Activated CD4-positive, alpha-beta T cell treated with anti-CD3 and anti-CD28 coated beads, Interleukin-2, Interleukin-6, amounts not matched to agents 100 ng/mL and 50 ng/mL, durations not matched to agents 16 hours and 8 hours (primary cell): ENCODE data around the gene MRPL49.

Source experiments
- DNase-seq: peaks from one replicate; pipeline ENCODE4 v3.0.0-alpha.2; 2020

MRPL49 gene

DNA sequence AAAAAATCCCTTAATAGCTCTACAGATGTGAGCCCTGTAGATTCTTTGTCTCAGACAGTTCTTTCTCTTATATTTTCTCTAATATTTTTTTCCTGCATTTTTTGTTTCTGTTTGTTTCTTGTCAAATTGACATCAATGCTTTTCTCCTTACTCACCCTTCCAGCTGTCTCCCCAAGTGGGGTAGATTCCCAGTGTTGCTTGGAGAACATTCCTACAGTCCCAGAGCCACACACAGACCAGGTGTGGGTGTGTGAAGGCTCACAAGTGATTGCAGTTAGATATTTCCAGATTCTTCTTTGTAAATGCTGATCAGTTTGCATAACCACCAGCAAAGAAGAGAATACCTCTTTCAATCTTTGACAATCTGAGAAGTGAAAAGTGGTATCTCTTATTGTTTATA lies 18.6 kb upstream of the MRPL49 start:
- no peak for DNase-seq

DNA sequence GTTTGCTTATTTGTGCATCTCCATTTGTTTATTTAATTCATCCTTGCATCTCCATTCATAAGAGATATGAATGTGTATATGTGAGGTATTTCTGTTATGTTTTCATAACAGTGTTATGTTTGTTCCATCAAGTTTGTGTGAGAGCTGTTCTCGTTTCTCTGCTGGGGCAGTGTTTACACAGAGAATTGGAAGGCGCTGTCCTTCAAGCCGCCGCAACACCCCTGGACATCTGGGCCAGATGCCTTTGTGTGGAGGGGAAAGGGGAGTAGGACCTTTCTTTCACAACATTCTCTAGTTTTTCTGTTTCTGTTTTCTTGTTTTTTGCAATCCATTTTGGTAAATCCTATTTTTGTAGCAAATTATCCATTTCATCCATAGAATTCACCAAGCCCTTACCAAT lies 17.5 kb upstream of the MRPL49 start:
- DNase-seq, result no peak

DNA sequence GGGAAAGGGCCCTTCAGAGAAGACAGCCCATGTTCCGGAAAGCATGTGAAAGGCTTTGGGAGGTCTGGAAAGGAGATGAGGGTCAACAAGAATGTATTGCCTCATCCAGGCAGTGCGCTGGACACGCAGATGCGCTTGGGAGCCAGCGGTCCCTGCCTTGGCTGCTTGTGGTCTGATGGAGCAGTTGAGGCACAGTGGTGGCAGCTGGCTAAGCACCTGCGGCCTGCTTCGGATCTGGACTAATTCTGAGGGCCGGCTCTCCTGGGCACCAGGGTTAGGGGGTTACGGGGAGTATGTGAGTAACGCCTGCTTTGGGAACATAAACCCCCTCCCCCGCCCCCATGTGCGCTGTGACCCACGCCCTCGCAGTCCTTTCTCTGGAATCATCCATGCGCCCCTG lies 15.0 kb upstream of the MRPL49 start:
- no peak for DNase-seq

DNA sequence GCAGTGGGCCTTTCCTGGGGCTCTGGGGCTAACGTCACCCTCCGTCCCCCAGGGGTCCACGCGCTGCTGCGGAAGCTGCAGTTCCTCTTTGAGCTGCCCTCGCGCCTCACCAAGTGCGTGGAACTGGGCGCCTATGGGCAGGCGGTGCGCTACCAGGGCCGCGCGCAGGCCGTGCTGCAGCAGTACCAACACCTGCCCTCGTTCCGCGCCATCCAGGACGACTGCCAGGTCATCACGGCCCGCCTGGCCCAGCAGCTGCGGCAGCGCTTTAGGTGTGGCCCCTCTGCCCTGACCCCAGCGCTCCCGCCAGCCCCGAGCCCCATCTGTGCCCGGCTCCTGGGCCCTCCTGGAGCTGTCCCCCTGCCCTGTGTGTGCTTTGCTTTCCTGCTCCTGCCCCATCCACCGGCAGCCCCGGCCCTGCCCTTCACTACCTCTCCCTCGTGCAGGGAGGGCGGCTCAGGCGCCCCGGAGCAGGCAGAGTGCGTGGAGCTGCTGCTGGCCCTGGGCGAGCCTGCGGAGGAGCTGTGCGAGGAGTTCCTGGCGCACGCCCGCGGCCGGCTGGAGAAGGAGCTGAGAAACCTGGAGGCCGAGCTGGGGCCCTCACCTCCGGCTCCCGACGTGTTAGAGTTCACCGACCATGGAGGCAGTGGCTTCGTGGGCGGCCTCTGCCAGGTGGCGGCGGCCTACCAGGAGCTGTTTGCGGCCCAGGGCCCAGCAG lies 14.2 kb upstream of the MRPL49 start:
- no peak for DNase-seq

DNA sequence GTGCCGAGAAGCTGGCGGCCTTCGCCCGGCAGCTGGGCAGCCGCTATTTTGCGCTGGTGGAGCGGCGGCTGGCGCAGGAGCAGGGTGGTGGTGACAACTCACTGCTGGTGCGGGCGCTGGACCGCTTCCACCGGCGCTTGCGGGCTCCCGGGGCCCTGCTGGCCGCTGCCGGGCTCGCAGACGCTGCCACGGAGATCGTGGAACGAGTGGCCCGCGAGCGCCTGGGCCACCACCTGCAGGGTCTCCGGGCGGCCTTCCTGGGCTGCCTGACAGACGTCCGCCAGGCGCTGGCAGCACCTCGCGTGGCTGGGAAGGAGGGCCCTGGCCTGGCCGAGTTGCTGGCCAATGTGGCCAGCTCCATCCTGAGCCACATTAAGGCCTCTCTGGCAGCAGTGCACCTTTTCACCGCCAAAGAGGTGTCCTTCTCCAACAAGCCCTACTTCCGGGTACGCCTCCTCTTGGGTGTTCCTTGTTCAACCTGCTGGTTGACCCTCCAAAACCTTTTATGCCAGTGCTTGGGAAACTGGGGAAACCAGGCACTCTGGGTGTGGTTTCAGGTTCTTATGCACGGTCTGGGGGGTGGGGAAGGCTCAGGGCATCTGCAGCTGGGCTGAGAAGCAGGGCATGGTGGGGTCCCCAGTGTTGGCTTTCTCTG lies 13.5 kb upstream of the MRPL49 start:
- DNase-seq, result no peak

DNA sequence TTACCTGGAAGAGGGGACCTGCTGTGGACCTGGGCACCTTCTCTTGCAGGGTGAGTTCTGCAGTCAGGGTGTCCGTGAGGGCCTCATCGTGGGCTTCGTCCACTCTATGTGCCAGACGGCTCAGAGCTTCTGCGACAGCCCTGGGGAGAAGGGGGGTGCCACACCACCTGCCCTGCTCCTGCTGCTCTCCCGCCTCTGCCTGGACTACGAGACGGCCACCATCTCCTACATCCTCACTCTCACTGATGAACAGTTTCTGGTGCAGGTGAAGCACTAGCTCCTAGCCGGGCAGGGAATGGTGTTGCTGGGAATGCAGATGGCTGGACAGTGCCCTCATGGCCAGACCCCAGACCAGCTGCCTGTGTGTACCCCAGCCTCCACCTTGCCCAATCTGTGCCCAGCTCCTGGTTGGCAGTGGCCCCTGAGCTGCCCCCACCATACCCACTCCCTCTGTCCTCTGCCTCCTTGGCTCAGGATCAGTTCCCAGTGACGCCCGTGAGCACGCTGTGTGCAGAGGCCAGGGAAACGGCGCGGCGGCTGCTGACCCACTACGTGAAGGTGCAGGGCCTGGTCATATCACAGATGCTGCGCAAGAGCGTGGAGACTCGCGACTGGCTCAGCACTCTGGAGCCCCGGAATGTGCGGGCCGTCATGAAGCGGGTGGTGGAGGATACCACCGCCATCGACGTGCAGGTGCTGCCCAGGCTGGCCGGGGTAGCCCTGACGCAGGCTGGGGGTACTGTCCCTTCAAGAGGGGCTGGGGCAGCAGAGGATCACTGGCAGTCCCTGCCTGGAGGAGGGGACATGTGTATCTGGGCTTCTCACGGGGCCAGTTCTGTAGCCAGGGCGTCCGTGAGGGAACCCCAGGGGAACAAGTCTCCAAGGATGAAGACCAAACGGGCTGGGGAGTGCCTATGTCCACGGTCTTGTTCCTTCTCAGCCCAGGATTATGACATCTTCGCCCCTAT lies 12.6 kb upstream of the MRPL49 start:
- DNase-seq, result no peak

DNA sequence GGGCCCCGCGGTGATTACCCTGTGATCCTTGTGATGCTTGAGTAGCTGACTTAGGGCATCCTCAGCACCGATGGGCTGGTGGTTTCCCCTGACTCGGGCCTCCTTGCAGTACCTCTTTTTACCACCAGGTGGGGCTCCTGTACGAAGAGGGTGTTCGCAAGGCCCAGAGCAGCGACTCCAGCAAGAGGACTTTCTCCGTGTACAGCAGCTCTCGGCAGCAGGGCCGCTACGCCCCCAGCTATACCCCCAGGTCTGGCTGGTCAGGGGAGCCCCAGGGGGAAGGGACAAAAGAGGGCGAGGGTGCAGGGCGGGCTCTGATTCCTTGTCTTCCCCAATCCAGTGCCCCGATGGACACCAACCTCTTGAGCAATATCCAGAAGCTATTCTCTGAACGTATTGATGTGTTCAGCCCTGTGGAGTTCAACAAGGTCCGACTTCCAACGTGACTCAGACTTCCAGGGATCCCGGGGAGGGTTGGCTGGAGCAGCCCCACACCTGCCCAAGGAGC lies 11.7 kb upstream of the MRPL49 start:
- peak; percentile 96 for DNase-seq

DNA sequence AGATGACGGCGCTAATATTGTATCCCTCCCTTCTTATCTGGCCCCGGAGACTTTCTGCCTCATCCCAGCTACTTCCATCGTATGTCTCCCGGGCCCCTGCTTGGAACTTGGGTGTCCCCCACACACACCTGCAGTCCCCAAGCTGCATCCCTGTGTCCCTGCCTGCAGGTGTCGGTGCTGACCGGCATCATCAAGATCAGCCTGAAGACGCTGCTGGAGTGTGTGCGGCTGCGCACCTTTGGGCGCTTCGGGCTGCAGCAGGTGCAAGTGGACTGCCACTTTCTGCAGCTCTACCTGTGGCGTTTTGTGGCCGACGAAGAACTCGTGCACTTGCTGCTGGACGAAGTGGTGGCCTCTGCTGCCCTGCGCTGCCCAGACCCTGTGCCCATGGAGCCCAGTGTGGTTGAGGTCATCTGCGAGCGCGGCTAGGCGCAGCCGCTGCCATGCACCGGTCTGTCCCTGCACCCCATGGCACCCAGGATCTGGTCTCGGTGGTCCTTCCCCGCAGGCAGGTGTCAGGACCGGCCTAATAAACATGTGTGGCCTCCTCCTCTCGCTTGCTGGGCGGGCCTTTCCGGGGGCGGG lies 10.9 kb upstream of the MRPL49 start:
- DNase-seq, result no peak

DNA sequence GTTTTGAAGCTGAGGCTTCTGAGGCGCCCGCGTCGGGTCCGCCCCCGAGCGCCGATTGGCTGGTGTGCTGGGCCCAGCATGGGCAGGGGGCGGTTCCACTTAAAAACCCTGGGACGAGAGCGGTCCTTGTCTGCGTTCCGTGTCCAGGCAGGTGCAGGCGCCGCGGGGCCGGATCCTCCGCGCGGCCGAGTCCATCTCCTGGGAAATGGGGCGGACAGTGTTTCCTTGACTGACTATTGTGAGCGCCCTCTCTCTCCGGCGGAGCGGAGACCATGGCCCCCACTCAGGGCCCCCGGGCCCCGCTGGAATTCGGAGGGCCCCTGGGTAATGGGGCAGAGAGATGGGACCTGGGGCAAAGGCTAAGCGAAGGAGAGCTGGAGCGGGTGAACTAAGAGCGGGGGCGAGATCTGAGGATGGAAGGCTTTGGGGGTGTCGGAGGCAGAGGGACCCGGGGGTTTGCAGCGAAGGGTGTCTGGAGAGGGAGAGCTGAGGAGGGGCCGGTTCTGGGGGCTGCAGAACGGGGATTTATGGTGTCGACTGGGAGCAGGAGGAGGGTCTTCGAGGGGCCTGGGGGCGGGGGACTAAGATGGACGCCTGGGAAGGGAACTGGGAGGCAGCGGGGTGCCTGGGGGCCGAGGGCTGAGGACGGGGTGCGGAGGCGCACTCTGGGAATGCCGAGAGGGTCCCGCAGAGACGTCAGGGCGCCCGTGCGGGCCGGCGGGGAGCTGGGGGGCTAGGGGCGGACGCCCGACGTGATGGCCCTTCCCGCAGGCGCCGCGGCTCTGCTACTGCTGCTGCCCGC lies 10.2 kb upstream of the MRPL49 start, which contains the start of gene TM7SF2:
Gene TM7SF2 (plus strand): TSS at position 129 of the 802 bp plus-strand sequence. CDS start 144 bp downstream, at position 273.
- peak; percentile 97 for DNase-seq

DNA sequence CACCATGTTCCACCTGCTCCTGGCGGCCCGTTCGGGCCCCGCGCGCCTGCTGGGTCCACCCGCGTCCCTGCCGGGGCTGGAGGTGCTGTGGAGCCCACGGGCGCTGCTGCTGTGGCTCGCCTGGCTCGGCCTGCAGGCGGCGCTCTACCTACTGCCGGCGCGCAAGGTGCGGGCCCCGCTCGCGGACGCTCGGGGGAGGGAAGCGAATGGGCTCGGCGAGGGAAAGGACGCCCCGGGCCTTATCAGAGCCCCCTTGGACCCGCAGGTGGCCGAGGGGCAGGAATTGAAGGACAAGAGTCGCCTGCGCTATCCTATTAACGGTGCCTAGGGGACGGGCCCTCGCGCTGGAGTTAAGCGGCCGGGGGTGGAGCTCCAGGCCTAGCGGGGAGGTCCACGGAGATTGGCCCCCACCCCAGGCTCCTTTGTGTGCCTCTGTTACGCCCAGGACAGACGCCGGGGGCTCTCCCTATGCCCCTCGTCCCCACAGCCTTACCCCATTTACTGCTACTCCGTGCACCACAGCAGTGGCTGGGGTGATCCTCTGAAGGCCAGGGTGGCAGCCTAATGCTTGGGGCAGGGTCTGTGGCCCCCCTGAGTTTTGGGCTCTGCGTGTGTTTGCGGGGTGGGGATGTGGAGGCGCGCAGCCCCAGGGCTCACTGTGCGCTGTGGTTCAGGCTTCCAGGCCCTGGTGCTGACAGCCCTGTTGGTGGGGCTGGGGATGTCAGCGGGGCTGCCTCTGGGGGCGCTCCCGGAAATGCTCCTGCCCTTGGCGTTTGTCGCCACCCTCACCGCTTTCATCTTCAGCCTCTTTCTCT lies 9.4 kb upstream of the MRPL49 start:
- DNase-seq, result peak; percentile 84

DNA sequence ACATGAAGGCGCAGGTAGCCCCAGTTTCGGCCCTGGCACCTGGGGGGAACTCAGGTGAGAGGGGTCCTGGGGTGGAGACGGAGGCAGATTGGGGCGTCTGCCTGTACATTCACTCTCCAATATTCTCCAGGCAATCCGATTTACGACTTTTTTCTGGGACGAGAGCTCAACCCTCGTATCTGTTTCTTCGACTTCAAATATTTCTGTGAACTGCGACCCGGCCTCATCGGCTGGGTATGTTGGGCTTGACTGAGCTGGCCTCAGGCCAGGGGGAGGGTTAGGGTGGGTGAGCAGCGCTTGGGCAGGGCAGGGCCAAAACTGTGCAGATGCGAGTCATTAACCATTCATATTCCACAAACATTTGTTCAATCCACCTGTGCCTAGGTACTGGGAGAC lies 8.8 kb upstream of the MRPL49 start:
- no peak for DNase-seq

DNA sequence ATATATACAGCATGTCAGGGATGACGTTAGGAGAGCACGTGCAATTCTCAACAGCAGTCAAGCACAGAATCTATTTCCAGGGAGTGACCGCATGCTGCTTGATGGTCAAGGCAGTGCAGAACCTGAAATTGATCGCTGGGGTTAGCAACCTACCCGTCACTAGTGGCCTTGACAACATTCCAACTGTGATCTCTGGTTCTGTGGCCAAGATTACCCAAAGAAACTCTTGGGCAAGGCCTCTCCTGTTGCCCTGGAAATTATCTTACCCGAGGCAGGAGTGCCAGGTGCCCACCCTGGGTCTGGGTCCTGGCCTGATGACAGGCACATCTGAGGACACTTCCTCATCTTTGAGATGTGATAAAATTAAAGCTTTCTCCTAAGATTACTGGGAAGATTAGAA lies 8.3 kb upstream of the MRPL49 start:
- DNase-seq, result no peak

DNA sequence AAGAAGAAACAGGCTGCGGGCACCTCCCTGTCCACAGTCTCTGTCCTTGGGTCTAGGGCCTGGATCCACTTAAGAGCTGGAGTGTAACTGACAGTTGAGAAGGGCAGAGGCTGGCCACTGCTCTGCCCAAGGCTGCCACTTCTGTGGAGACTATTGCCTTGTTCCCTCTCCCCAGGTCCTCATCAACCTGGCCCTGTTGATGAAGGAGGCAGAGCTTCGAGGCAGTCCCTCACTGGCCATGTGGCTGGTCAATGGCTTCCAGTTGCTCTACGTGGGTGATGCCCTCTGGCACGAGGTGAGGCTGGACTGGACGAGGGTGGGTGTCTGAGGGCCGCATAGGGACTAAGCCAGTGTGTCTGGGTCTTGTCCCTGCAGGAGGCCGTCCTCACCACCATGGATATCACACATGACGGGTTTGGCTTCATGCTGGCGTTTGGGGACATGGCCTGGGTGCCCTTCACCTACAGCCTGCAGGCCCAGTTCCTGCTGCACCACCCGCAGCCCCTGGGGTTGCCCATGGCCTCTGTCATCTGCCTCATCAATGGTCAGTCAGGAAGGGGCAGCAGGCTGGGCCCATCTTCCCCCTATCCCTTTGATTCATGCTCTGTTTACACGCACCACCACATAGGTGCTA lies 7.5 kb upstream of the MRPL49 start:
- DNase-seq, result no peak

DNA sequence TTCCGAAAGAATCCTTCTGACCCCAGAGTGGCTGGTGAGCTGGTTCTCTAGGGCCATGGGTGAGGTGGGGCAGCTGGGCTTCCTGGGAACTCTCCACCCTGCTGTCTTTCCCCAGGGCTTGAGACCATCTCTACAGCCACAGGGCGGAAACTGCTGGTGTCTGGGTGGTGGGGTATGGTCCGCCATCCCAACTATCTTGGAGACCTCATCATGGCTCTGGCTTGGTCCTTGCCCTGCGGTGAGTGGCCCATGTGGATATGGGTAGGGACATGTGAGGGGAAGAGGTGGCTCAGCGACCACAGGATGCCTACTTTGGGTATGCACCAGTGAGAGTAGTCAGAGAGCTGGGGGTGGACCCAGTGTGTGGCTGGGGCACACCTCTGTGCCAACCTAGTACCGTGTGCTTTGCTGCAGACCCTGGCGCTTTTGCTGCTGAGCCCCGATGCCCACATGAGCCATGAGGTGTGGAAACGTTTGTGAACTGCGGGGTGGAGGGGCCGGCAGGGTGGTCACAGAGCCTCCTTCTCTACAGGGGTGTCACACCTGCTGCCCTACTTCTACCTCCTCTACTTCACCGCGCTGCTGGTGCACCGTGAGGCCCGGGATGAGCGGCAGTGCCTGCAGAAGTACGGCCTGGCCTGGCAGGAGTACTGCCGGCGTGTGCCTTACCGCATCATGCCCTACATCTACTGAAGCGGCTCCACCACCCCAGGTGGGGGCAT lies 6.6 kb upstream of the MRPL49 start:
- DNase-seq, result no peak

DNA sequence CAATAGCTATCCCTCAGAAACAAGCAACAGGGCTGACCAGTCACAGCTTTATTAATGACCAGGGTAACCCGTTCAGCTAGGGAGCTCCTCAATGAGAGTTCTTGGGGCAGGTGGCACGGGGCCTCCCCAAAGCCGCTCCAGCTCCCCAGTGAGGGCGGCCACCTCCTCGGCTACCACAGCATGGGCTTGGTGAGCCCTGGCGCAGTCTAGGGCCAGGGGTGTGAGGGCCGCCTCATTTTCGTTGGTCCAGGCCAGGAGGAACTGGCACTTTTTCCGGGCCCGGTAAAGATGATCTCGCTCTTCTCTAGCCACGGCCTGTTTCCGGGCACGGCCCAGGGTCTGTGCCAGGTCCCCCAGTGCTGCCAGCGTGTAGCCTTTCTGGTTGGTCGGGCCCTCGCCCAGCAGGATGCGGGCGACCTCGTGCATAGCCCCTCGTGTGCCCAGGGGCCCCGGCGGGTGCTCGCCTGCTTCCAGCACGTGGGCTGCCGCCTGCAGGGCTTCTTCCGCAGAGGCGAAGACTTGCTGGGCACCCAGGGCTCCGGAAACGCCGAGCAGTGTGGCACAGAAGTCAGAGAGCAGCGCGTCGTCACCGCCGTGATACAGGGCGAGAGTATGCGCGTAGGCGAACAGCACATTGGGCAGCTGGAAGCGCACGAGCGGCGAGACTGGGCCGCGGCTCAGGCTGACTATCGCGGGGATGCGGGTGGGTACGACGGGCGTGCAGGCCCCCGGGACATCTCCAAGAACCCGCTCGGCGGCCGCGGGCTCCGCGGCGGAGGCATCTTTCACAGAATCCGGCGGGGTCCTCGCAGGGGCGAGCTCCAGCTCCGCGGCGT lies 5.5 kb upstream of the MRPL49 start:
- DNase-seq, result peak; percentile 79

DNA sequence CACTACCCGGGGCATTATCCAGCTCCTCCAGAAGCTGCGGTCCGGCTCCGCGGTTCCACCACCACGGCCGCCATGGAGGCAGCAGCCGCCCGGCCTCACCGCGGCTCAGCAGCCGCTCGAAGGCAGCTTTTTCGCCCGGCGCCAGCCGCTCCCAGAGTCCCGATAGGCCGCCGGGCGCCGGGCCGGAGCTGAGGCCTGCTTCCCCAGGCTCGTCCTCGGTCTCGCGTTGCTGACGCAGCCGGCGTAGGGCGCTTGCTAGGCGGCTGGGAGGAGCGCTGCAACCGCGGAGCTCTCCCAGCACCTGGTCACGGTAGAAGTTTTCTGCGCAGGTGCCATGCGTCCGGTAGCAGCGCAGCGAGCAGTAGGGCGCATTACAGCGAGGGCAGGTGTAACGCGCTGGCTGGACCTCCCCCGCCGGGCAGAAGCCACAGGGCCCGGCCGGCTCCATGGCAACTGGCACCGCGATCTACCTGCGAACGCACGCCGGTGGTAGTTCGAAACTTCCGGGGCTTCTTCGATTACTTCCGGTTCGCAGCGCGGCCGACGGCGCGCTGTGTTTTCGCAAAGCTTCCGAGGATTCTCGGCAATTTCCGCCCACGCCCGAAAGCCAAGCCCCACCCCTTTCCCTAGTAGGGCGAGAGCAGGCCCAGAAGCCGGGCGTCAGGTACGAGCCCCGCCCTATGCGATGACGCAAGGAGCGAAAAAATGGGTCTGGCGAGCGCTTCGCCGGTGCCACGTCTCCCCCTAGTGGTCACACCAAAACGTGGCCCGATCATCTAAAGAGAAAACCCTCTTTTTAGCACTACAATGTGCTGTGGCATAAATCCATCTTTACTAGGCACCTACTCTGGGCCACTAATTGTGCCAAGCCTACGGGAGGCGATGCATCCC lies 4.7 kb upstream of the MRPL49 start, which contains the start of gene ZNHIT2:
Gene ZNHIT2 (minus strand): TSS at position 496 of the 891 bp plus-strand sequence. CDS start 48 bp downstream, at position 448.
- peak; percentile 100 for DNase-seq

DNA sequence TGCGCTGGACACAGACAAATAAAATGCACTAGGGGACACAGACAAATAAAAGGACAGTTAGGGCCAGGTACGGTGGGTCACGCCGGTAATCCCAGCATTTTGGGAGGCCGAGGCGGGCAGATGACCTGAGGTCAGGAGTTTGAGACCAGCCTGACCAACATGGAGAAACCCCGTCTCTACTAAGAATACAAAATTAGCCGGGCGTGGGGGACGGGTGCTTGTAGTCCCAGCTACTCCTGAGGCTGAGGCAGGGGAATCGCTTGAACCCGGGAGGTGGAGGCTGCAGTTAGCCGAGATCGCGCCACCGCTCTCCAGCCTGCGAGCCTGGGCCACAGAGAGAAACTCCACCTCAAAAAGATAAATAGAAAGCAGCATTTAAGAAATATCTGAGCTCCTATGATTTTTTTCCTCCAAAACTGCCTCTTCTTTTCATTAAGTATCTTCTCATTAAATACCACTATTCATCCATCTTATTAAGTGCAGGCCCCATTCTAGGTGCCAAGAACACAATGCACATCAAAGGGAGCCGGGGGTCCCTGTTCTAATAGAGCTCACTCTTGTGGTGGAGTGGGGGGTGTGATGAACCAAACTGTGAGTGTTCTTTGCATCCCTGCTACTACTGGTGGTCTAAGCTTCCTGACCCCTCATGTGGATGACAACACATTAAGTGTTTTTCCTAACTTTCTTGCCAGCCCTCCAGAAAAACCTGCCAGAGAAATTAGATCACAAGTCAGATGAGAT lies 3.9 kb upstream of the MRPL49 start:
- DNase-seq, result no peak
